H1 (cell line): ENCODE measurements around the gene QRICH2.

Experiments
- EZH2 ChIP-seq: fragments of 200-600 bp; sonication (generic); IDR thresholded peaks from 2 replicates; pipeline ENCODE4 v1.7.1; 2012; ENCODE audit warnings: low read depth, mild to moderate bottlenecking, moderate library complexity, low read length, inconsistent platforms; ENCODE audit not compliant: severe bottlenecking
- HDAC6 ChIP-seq: IDR thresholded peaks from one replicate; pipeline ENCODE4 v1.7.1; 2012; ENCODE audit warnings: low read depth, mild to moderate bottlenecking, inconsistent platforms, low read length, moderate library complexity
- JUND ChIP-seq: IDR thresholded peaks from 2 replicates; pipeline ENCODE4 v1.6.1; 2011; ENCODE audit warnings: mild to moderate bottlenecking, improper control_type of control experiment, low read length
- SUZ12 ChIP-seq: fragments of 200-600 bp; sonication (generic); IDR thresholded peaks from 2 replicates; pipeline ENCODE4 v1.6.1; 2012; ENCODE audit warnings: mild to moderate bottlenecking, inconsistent platforms, low read length, moderate library complexity, mixed read lengths
- TF ChIP-seq, protein P1 (sequence below): IDR thresholded peaks from 2 replicates; pipeline ENCODE4 v1.6.1; 2012; ENCODE audit warnings: inconsistent platforms

DNA sequence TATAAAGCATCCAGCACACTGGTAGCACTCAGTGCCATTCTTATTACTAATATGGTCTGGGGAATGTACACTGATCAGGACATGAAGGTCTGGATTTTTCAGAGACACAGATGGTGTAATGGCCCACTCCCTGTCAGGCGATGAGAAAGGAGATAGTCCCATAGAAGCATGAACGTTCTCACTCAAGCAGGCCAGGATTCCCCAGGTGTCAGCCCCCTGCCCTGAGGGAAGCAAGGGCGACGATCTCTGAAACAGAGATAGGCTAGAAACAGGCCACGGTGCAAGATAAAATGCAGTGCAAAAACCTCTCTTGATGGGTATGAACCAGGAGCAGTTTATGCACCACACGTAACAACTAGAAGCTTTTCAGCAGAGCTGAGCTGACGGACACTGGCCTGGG, 35.0 kb upstream of the QRICH2 start:
- TF ChIP-seq, protein P1, sequence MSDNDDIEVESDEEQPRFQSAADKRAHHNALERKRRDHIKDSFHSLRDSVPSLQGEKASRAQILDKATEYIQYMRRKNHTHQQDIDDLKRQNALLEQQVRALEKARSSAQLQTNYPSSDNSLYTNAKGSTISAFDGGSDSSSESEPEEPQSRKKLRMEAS = no peak
- TF ChIP-seq EZH2 (no peak), HDAC6 (no peak), SUZ12 (no peak), JUND (no peak)
